Activated CD8-positive, alpha-beta memory T cell treated with anti-CD3 and anti-CD28 coated beads, Interleukin-2, amount 10 ng/mL, durations not matched to agents 7 days and 5 days (primary cell): Measurements from ENCODE around the gene ABCC6. TPM values are rescaled to one million over a fixed set of nuclear protein-coding genes. Genes with fewer than 3 reads are reported as not detected.
"Not testable (repeated sequence)": the region's sequence is repeated elsewhere in the genome, so short reads cannot be mapped to it uniquely, and the experiment has no call there.

Experiments used
- ATAC-seq: fragments of 150-1000 bp; cut with Tn5 transposase; one replicate; pipeline ENCODE4 v1.10.0; 2021; ENCODE audit warnings: moderate library complexity
- CTCF ChIA-PET: fragments of 350-600 bp; sonication (Branson Sonifier 250); formaldehyde crosslinking; loops from one replicate; lab custom pipeline; 2021; ENCODE audit warnings: antibody characterized with exemption; lab: Charles Lee
- DNase-seq: peaks from one replicate; pipeline ENCODE4 v3.0.0-alpha.2; 2020
- H3K27ac Mint-ChIP-seq: one replicate; pipeline ENCODE4 v1.8.0; 2021; ENCODE audit warnings: mild to moderate bottlenecking, mixed read lengths
- H3K27me3 Mint-ChIP-seq: one replicate; pipeline ENCODE4 v1.8.0; 2021; ENCODE audit warnings: mixed read lengths
- H3K36me3 Mint-ChIP-seq: one replicate; pipeline ENCODE4 v1.8.0; 2021; ENCODE audit warnings: mild to moderate bottlenecking, mixed read lengths
- H3K4me1 Mint-ChIP-seq: one replicate; pipeline ENCODE4 v1.8.0; 2021; ENCODE audit warnings: mixed read lengths
- H3K4me3 Mint-ChIP-seq: one replicate; pipeline ENCODE4 v1.8.0; 2021; ENCODE audit warnings: mild to moderate bottlenecking, moderate library complexity, mixed read lengths
- H3K9me3 Mint-ChIP-seq: one replicate; pipeline ENCODE4 v1.8.0; 2022; ENCODE audit warnings: low read depth, mixed read lengths
- total RNA-seq, 2 experiments: library from RNA; stranded (reverse); gene quantifications; one replicate each; pipeline ENCODE4 v1.2.3, GENCODE V29; 2021

The ABCC6 gene
- total RNA-seq, 2 experiments from 2014 or later = 0.16 TPM; not detected in 1

- H3K9me3 Mint-ChIP-seq = no peaks in the 10 kb centered on the region
- peaks cover 7% of the 10 kb centered on the region for H3K27me3 Mint-ChIP-seq
- H3K36me3 Mint-ChIP-seq = no peaks in the 10 kb centered on the region
- H3K4me1 Mint-ChIP-seq = no peaks in the 10 kb centered on the region
- DNase-seq (no peak), ATAC-seq (no peak)
- no peak overlapping the region for H3K4me3 Mint-ChIP-seq
- H3K27ac Mint-ChIP-seq = no peak overlapping the region
- CTCF ChIA-PET = interaction anchor here (1.0 to 1.2 kb wide), 2 partner anchors 375 to 426 kb away, joined by 3 read pairs; no protein-coding TSS in a partner anchor
Measured at GRCh38 chr16:16191493-16192167, 31.7 kb downstream of the ABCC6 start.

DNA sequence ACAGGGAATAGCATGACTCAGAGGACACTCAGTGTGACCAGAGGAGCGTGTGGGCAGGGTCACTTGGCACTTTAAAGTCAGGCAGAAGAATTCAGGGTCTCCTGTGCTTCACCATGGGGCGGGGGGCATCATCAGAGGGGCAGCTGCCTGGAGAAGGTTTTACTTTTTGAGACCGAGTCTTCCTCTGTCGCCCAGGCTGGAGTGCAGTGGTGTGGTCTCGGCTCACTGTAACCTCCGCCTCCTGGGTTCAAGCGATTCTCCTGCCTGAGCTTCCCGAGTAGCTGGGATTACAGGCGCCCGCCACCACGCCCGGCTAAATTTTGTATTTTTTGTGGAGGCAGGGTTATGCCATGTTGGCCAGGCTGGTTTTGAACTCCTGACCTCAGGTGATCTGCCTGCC, 32.3 kb downstream of the ABCC6 start:
- H3K9me3 Mint-ChIP-seq, H3K4me1 Mint-ChIP-seq, H3K36me3 Mint-ChIP-seq, DNase-seq, H3K27ac Mint-ChIP-seq, ATAC-seq, H3K4me3 Mint-ChIP-seq, H3K27me3 Mint-ChIP-seq: not testable (repeated sequence)
- CTCF ChIA-PET = interaction anchor here (1.1 kb wide), 1 partner anchor 434 kb away, joined by 4 read pairs; no protein-coding TSS in a partner anchor

GRCh38 chr16:16190546-16190945, 32.7 kb downstream of the ABCC6 start:
- no peak overlapping the region for H3K4me3 Mint-ChIP-seq
- CTCF ChIA-PET = interaction anchor here (1.1 kb wide), 1 partner anchor 434 kb away, joined by 4 read pairs; no protein-coding TSS in a partner anchor
- no peaks in the 10 kb centered on the region for H3K36me3 Mint-ChIP-seq
- H3K9me3 Mint-ChIP-seq = no peaks in the 10 kb centered on the region
- ATAC-seq = no peak
- no peaks in the 10 kb centered on the region for H3K4me1 Mint-ChIP-seq
- H3K27ac Mint-ChIP-seq = no peak overlapping the region
- no peak for DNase-seq
- peaks cover 7% of the 10 kb centered on the region for H3K27me3 Mint-ChIP-seq

DNA sequence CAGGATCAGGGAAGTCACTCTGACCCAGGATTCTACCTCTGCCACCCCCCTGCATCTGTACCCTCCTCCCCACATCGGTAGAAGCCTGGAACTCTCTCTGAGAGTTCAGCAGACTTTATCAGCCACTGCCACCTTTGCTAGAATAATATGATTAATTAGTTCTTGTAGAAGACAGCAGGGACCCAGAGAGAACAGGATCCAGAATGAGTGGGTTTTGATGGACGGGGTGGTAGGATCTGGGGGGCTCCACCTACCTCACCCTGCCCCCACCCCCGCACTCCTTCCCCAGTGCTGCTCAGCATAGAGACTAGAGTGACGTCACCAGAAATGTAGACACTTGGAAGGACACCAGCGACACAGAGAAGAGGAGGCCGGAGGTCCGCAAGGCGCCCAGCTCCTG, 33.5 kb downstream of the ABCC6 start:
- Mint-ChIP-seq H3K27ac (no peak overlapping the region), H3K4me1 (no peaks in the 10 kb centered on the region), H3K9me3 (no peaks in the 10 kb centered on the region), H3K36me3 (no peaks in the 10 kb centered on the region), H3K27me3 (peaks cover 7% of the 10 kb centered on the region), H3K4me3 (no peak overlapping the region)
- CTCF ChIA-PET = interaction anchor here (0.6 to 1.1 kb wide), 2 partner anchors 402 to 433 kb away, joined by 3 to 4 read pairs; no protein-coding TSS in a partner anchor
- DNase-seq = no peak
- ATAC-seq = no peak

GRCh38 chr16:16188827-16189226, 34.5 kb downstream of the ABCC6 start:
- H3K4me3 Mint-ChIP-seq = no peak overlapping the region
- no peaks in the 10 kb centered on the region for H3K4me1 Mint-ChIP-seq
- H3K36me3 Mint-ChIP-seq = no peaks in the 10 kb centered on the region
- H3K9me3 Mint-ChIP-seq = no peaks in the 10 kb centered on the region
- CTCF ChIA-PET = no interaction called here
- DNase-seq (no peak), ATAC-seq (no peak)
- H3K27me3 Mint-ChIP-seq = peaks cover 7% of the 10 kb centered on the region
- no peak overlapping the region for H3K27ac Mint-ChIP-seq

DNA sequence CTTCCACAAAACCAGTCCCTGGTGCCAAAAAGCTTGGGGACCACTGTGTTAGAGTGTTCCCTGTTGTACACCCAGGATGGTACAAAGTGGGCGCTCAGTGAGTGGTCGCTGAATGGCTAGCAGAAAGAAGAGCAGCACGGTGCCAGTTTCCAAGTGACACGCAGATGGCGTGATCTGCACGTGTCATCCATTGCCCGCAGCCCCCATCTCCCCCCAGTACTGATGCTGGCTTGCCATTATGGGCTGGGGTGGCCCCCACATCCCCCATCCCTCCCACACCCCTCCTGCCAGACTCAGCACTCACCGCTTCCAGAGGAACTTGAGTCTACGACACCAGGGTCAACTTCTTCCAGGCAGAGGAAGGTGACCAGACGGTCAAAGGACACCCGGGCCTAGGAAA, 36.5 kb downstream of the ABCC6 start:
- CTCF ChIA-PET = interaction anchor here (1.6 kb wide), 1 partner anchor 16 kb away, joined by 4 read pairs; no protein-coding TSS in a partner anchor
- H3K9me3 Mint-ChIP-seq = no peaks in the 10 kb centered on the region
- no peak overlapping the region for H3K27ac Mint-ChIP-seq
- no peaks in the 10 kb centered on the region for H3K4me1 Mint-ChIP-seq
- ATAC-seq (no peak), DNase-seq (no peak)
- peaks cover 3% of the 10 kb centered on the region for H3K27me3 Mint-ChIP-seq
- no peak overlapping the region for H3K4me3 Mint-ChIP-seq
- H3K36me3 Mint-ChIP-seq = no peaks in the 10 kb centered on the region

DNA sequence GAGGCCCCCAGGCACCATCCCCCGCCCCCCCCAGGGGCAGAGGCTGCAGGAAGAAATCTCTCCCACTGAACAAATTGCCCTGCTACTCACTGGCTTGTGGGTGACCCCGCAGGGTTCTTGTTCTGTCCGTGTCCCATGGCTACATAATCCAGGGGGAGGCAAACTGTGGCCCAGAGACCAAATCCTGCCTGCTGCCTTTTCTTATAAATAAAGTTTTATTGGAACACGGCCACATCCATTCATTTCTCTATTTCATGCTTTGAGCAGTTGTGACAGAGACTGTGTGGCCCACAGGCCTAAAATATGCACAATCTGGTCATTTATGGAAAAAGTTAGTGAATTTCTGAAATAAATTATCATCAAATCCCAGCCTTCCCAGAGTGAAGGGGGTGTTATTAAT, 38.2 kb downstream of the ABCC6 start:
- Mint-ChIP-seq H3K27ac (no peak overlapping the region), H3K36me3 (no peaks in the 10 kb centered on the region), H3K9me3 (no peaks in the 10 kb centered on the region), H3K27me3 (no peaks in the 10 kb centered on the region), H3K4me1 (no peaks in the 10 kb centered on the region), H3K4me3 (no peak overlapping the region)
- ATAC-seq (no peak), DNase-seq (no peak)
- CTCF ChIA-PET = no interaction called here

GRCh38 chr16:16184594-16184993, 38.7 kb downstream of the ABCC6 start:
- Mint-ChIP-seq H3K4me3 (no peak overlapping the region), H3K27ac (no peak overlapping the region), H3K9me3 (no peaks in the 10 kb centered on the region), H3K36me3 (no peaks in the 10 kb centered on the region), H3K27me3 (no peaks in the 10 kb centered on the region), H3K4me1 (no peaks in the 10 kb centered on the region)
- ATAC-seq (no peak), DNase-seq (no peak)
- CTCF ChIA-PET = no interaction called here

- H3K27ac Mint-ChIP-seq = no peak overlapping the region
- DNase-seq (no peak), ATAC-seq (no peak)
- no peaks in the 10 kb centered on the region for H3K27me3 Mint-ChIP-seq
- no peaks in the 10 kb centered on the region for H3K4me1 Mint-ChIP-seq
- H3K4me3 Mint-ChIP-seq = no peak overlapping the region
- CTCF ChIA-PET = interaction anchor here (1.0 to 1.2 kb wide), 2 partner anchors 16 to 434 kb away, joined by 3 read pairs; no protein-coding TSS in a partner anchor
- no peaks in the 10 kb centered on the region for H3K9me3 Mint-ChIP-seq
- no peaks in the 10 kb centered on the region for H3K36me3 Mint-ChIP-seq
Measured at GRCh38 chr16:16183562-16183961, 39.7 kb downstream of the ABCC6 start.

DNA sequence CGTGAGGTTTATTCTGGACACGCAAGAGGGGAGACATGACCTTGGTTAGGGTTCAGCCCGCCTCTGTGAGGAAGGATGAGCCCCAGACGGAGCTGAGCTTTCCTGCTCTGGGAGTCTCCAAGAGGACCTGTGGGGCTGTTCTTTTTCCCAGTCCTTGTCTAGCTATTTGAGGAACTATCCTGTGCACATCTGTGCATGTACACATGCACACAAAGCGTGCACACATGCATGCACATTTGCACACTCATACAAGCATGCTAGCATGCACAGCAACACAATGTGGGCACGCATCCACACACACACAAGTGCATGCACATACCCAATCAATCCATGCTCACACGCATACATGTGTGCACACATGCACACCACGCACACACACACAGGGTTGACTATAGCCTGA, 40.4 kb downstream of the ABCC6 start:
- no peak overlapping the region for H3K27ac Mint-ChIP-seq
- no peaks in the 10 kb centered on the region for H3K4me1 Mint-ChIP-seq
- no peaks in the 10 kb centered on the region for H3K36me3 Mint-ChIP-seq

DNA sequence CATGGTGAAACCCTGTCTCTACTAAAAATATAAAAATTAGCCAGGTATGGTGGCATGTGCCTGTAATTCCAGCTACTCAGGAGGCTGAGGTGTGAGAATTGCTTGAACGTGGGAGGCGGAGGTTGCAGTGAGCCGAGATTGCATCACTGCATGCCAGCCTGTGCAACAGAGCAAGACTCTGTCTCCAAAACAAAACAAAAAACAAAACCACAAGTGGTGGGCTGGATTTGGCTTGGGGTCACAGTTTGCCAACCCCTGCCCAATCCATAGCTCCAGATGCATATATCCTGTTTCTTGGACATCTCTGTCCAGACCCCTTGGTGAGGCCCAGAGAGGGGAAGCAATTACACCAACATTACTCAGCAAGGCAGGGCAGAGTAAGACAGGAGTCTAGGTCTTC, 41.5 kb downstream of the ABCC6 start:
- CTCF ChIA-PET, ATAC-seq, H3K9me3 Mint-ChIP-seq, H3K4me1 Mint-ChIP-seq, H3K4me3 Mint-ChIP-seq, DNase-seq, H3K36me3 Mint-ChIP-seq, H3K27ac Mint-ChIP-seq, H3K27me3 Mint-ChIP-seq: not testable (repeated sequence)

More for the DNA sequence above, 40.4 kb downstream of the ABCC6 start:
- CTCF ChIA-PET = interaction anchor here (0.6 to 1.2 kb wide), 3 partner anchors 15 to 622 kb away, joined by 3 read pairs; no protein-coding TSS in a partner anchor
- Mint-ChIP-seq H3K4me3 (no peak overlapping the region), H3K9me3 (no peaks in the 10 kb centered on the region), H3K27me3 (no peaks in the 10 kb centered on the region)
- DNase-seq (no peak), ATAC-seq (no peak)

DNA sequence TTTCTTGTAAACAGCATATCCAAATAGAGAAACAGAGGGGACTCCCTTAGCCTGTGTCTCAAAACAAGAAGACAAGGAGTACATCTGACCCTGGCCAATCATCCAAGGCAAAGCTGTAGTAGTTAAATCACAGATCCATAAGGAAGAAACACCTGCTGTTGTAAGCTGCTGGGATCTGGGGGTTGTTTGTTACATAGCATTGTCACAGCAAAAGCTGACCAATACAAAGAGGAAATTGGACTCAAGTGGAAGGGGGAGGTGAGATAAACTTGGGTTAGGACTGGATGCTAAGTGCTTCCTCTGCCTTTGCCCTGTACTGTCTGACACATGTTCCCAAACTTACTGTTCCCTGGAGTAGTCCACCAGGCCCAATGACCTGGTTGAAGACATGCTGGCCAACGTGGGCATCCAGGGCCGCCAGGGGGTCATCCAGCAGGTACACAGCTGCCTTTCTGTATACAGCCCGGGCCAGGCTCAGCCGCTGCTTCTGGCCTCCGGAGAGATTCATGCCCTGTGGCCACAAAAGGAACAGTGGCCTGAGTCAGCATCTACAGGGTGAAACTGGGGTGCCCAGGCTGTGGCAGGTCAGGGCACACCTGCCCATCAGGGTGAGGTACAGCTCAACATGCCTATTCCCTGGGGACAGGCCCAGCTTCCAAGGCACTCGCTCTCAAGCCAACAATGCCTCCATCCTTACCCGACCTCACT, 44.7 kb downstream of the ABCC6 start:
- Mint-ChIP-seq H3K4me3 (no peak overlapping the region), H3K9me3 (no peaks in the 10 kb centered on the region), H3K36me3 (no peaks in the 10 kb centered on the region), H3K27ac (no peak overlapping the region), H3K27me3 (no peaks in the 10 kb centered on the region), H3K4me1 (no peaks in the 10 kb centered on the region)
- CTCF ChIA-PET = no interaction called here
- DNase-seq (no peak), ATAC-seq (no peak)

- no peaks in the 10 kb centered on the region for H3K4me1 Mint-ChIP-seq
- no peak overlapping the region for H3K27ac Mint-ChIP-seq
- CTCF ChIA-PET = no interaction called here
- DNase-seq (no peak), ATAC-seq (no peak)
- no peaks in the 10 kb centered on the region for H3K27me3 Mint-ChIP-seq
- H3K36me3 Mint-ChIP-seq = no peaks in the 10 kb centered on the region
- H3K9me3 Mint-ChIP-seq = no peaks in the 10 kb centered on the region
- no peak overlapping the region for H3K4me3 Mint-ChIP-seq
Measured at GRCh38 chr16:16176328-16176727, 47.0 kb downstream of the ABCC6 start.

- H3K27ac Mint-ChIP-seq = no peak overlapping the region
- H3K9me3 Mint-ChIP-seq = no peaks in the 10 kb centered on the region
- H3K27me3 Mint-ChIP-seq = no peaks in the 10 kb centered on the region
- DNase-seq (no peak), ATAC-seq (no peak)
- no peaks in the 10 kb centered on the region for H3K36me3 Mint-ChIP-seq
- no peaks in the 10 kb centered on the region for H3K4me1 Mint-ChIP-seq
- no peak overlapping the region for H3K4me3 Mint-ChIP-seq
- CTCF ChIA-PET = no interaction called here
Measured at GRCh38 chr16:16175296-16175695, 48.0 kb downstream of the ABCC6 start.
